GM13977 (cell line): ENCODE measurements around the gene KRT23.

Experiments used
- DNase-seq: peaks from one replicate; pipeline ENCODE4 v3.0.0; 2012; ENCODE audit warnings: low spot score
- in situ Hi-C: fragments of 300-500 bp; cut with MboI; formaldehyde crosslinking; loops from one replicate; pipeline ENCODE4 v1.12.0; 2022; ENCODE audit warnings: low sequenced_read_pairs, low pct_unique_long_range_greater_than_20kb, mixed read lengths, inconsistent platforms; ENCODE audit not compliant: unreplicated experiment
- TF ChIP-seq, protein P1 (sequence below): IDR thresholded peaks from 2 replicates; pipeline ENCODE4 v1.5.1; 2012; ENCODE audit warnings: mild to moderate bottlenecking, control low read depth; ENCODE audit not compliant: insufficient read depth; ENCODE audit errors: extremely low read depth, missing control alignments

The KRT23 gene

GRCh38 chr17:40978575-40979151 lies 41.2 kb upstream of the KRT23 start:
- in situ Hi-C loops: no loop called here
- TF ChIP-seq, protein P1, sequence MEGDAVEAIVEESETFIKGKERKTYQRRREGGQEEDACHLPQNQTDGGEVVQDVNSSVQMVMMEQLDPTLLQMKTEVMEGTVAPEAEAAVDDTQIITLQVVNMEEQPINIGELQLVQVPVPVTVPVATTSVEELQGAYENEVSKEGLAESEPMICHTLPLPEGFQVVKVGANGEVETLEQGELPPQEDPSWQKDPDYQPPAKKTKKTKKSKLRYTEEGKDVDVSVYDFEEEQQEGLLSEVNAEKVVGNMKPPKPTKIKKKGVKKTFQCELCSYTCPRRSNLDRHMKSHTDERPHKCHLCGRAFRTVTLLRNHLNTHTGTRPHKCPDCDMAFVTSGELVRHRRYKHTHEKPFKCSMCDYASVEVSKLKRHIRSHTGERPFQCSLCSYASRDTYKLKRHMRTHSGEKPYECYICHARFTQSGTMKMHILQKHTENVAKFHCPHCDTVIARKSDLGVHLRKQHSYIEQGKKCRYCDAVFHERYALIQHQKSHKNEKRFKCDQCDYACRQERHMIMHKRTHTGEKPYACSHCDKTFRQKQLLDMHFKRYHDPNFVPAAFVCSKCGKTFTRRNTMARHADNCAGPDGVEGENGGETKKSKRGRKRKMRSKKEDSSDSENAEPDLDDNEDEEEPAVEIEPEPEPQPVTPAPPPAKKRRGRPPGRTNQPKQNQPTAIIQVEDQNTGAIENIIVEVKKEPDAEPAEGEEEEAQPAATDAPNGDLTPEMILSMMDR: no peak
- no peak for DNase-seq

DNA sequence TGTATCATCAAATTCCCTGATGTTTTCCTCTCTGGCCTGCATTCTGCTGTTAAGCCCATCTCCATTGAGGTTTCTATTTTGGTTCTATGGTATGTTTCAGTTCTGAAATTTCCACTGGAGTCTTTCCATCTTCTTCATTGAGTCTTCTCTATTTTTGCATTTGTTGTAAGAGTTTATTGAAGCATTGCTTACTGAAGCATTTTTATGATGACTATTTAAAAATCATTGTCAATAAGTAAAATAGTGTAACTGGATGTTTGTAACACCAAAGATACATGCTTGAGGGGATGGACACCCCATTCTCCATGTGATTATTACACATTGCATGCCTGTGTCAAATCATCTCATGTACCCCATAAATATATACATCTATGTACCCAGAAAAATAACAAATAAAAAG lies 38.1 kb upstream of the KRT23 start:
- DNase-seq: no peak
- TF ChIP-seq, protein P1: no peak
- in situ Hi-C loops: no loop called here

- in situ Hi-C loops: no loop called here
- no peak for DNase-seq
- TF ChIP-seq, protein P1: no peak
Measured at GRCh38 chr17:40974366-40974765, 36.9 kb upstream of the KRT23 start.

DNA sequence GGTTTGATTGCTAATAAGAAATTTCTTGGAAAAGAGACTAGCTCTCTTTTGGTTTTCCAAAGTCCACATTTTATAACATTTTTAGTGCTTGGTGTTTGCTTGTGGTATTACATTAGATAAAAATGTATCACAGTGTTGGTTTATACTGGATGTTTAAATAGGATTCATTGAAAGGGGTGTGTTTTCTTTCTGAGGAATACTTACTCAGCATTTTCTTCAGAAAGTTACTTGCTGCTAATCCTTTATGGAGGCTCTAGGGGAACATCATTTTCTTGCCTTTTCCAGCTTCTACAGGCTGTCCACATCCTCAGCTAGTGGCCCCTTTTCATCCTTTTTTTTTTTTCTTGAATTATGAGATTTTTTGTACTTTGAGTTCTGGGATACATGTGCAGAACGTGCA lies 30.1 kb upstream of the KRT23 start:
- in situ Hi-C loops: no loop called here
- TF ChIP-seq, protein P1: no peak
- no peak for DNase-seq

DNA sequence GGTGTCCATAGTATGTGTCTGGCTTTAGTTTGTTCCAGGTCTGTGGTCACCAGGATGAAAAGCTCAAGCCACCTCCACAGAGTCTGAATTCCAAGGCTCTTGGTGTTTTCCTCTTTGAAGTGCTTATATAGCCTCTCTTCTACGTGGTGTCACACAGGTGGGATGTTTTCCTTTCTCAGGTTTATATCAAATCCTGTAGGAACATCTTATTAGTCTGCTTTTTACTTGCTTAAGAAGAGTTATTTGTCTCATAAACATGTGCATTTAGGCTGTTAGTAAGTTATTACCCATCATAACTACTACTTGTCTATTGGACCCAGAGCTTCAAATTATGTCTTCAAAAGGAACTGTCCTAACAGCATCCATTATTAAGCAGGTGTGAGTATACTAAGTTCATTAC lies 29.4 kb upstream of the KRT23 start, which contains the start of gene KRT39:
Gene KRT39, minus strand, starts transcription at position 101 of the 400 bp plus-strand sequence. Its CDS starts 92 bp downstream, at position 9.
- in situ Hi-C loops: no loop called here
- TF ChIP-seq, protein P1: no peak
- no peak for DNase-seq

DNA sequence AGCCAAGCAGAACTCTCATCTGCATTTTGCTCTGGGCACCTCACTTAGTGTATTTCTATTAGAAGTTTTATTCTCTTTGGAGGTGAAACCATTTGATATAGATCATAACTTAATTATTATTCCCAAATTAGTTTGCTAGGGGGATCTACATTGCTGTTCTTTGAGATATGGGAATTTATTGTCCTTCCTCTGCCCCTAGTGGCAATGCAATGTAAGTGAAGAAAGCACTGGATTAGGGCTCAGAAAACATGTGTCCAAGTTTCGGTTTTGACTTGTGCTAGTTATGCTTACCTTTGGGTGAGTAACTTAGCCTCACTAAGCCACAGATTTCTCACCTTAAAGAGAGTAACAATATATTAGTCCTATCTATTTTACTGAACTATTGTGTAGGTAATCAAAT lies 26.4 kb upstream of the KRT23 start:
- in situ Hi-C loops: no loop called here
- peak; percentile 23 for DNase-seq
- TF ChIP-seq, protein P1: peak; percentile 46
